GM20000 (cell line): ENCODE measurements around the gene ZNF581.

Source experiments
- DNase-seq: peaks from one replicate; pipeline ENCODE4 v3.0.0; 2012; ENCODE audit warnings: low spot score
- TF ChIP-seq, protein P1 (sequence below): IDR thresholded peaks from 2 replicates; pipeline ENCODE4 v1.5.1; 2012; ENCODE audit warnings: mild to moderate bottlenecking, control low read depth; ENCODE audit errors: extremely low read depth, missing control alignments

The ZNF581 gene

DNA sequence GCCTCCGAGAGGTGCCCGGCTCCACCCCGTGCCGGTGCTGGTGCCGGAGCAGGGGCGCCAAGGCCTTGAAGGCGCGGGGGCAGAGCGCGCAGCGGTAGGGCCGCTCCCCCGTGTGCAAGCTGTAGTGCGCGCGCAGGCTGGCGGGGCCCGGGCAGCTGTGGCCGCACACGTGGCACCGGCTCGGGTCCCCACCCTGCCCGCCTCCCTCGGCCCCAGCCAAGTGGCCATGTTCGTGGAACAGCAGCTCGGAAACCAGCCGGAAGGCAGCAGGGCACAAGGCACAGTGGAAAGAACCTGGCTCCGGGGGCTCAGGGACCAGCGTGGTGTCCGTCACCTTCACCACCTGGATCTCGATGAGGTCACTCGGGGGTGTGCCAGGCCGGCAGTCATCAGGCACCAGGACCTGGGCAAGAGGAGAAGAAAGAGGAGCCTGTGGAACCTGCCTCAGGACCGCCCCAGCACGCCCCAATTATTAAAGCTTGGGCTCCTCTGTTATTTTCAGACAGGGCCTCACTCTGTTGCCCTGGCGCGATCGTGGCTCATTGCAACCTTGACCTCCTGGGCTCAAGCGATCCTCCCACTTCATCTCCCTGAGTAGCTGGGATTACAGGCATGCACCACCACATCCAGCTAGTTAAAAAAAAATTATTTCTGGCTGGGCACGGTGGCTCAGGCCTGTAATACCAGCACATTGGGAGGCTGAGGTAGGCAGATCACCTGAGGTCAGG, 21.0 kb upstream of the ZNF581 start:
- TF ChIP-seq, protein P1, sequence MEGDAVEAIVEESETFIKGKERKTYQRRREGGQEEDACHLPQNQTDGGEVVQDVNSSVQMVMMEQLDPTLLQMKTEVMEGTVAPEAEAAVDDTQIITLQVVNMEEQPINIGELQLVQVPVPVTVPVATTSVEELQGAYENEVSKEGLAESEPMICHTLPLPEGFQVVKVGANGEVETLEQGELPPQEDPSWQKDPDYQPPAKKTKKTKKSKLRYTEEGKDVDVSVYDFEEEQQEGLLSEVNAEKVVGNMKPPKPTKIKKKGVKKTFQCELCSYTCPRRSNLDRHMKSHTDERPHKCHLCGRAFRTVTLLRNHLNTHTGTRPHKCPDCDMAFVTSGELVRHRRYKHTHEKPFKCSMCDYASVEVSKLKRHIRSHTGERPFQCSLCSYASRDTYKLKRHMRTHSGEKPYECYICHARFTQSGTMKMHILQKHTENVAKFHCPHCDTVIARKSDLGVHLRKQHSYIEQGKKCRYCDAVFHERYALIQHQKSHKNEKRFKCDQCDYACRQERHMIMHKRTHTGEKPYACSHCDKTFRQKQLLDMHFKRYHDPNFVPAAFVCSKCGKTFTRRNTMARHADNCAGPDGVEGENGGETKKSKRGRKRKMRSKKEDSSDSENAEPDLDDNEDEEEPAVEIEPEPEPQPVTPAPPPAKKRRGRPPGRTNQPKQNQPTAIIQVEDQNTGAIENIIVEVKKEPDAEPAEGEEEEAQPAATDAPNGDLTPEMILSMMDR: no peak
- peak; percentile 33 for DNase-seq

DNA sequence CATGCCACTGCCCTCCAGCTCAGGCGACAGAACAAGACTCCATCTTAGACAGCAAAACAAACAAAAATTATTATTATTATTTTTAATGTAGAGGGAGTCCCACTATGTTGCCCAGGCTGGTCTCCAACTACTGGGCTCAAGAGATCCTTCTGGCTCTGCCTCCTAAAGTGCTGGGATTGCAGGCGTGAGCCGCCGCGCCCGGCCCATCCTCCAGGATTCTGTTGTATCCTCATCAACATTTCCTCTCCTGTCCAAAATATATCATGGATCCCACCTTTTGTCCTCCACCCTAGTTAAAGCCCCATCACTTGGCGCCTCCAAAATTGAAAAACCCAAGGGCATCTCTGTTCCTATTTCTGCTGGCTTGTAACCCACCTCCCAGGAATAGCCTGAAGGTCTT, 20.3 kb upstream of the ZNF581 start:
- TF ChIP-seq, protein P1: no peak
- no peak for DNase-seq

DNA sequence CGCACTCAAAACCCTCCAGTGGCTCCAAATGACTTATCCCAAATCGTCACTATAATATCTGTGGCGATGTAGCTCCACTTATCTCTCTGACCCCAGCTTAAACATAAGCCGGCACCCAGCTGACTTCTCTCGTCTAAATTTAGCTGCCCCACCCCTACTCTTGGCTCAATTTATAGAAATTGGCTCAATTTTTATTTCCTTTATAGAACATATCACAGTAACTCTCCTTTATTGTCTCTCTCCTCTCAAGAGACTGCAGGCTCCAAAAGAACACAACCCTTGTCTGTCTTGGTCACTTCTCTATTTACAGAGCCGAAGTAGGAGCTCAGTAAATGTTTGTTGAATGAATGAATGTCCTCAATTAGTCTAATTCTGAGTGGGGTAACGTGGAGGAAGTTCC, 19.9 kb upstream of the ZNF581 start:
- TF ChIP-seq, protein P1: no peak
- no peak for DNase-seq

DNA sequence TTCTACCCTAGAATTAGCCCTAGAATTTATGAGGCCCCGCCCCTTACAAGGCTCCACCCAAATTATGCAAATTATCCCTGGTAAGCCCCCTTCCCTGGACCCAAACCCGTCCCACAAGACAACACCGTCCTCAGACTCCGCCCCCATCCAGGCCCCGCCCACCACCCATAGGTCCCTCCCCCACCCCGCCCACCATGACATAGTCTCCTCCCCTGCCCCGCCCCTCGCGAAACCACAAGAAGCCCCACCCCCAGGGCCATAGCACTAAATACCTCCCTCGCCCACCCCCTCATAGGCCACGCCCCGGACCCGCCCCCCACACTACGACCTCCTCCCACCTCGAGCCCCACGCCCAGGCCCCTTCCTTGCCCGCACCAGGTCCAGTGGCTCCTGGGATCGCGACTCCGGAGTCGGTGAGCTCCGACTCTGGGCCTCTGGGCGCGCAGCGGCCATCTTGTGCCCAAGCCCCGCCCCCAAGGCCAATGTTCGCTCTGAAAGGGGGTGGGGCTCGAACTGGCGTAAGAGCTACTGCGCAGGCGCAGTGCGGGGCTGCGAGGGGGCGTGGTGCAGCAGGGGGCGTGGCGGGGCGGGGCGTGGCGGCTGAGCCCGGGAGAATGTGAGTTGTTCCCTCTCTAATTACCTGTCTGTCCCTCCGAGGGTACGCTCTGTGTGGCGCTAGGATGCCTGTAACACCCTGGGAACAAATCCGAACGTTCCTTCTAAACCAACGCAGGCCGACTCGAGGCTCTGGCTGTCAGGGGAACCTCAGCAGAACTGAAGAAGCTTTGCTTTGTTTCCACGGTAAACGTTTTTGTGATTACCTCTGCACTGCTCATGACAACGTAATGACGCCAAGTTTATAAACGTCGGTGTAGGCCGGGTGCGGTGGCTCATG, 19.1 kb upstream of the ZNF581 start, which contains the start of gene ZNF784:
Gene ZNF784 (minus strand): TSS at position 458 of the 895 bp plus-strand sequence. CDS start 5 bp downstream, at position 453.
- peak; percentile 96 for DNase-seq
- TF ChIP-seq, protein P1: no peak

DNA sequence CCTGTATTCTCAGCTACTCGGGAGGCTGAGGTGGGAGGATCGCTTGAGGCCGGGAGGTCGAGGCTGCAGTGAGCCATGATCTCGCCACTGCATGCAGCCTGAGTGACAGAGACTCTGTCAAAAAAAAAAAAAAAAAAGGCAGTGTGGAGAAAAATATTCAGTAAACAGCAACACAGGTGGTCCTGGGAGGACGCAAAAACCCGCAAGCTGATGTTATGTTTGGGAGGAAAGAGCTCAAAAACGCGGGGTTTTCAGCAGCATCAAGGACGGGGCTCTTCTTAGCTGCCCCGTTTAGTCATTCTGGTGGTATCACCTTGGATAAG, 18.5 kb upstream of the ZNF581 start:
- TF ChIP-seq, protein P1: no peak
- DNase-seq: no peak

DNA sequence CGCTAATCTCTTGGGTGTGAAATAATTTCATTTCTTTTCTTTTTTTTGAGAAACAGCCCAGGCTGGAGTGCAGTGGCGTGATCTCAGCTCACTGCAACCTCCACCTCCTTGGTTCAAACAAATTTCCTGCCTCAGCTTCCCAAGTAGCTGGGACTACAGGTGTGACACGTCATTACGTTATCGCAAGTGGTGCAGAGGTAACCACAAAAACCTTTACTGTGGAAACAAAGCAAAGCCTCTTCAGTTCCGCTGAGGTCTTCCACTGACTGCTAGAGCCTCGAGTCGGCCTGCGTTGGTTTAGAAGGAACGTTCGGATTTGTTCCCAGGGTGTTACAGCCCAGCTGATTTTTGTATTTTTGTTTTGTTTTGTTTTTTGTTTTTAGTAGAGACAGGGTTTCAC, 17.1 kb upstream of the ZNF581 start:
- no peak for DNase-seq
- TF ChIP-seq, protein P1: no peak

DNA sequence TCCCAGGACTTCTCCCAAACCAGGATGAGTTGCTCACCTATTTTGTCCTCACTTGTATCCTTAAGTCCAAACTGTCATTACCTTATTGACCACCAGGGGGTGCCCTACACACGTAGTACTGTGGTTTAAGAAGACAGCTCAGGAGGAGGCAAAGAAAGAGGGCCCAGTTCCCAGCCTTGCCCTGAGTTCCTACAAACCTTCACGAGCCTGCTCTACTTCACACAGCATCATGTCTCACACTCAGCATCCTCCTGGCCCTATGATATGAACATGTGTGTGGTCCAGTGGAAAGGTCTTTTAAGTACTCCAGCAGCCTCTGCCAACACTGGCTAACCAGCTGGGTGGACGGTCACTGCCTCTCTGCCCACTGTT, 11.0 kb upstream of the ZNF581 start:
- TF ChIP-seq, protein P1: peak; percentile 78
- DNase-seq: peak; percentile 66
